GM23248 (cell line): ENCODE results near the gene ACTN1. TPM values are rescaled to one million over a fixed set of nuclear protein-coding genes. Genes with fewer than 3 reads are reported as not detected.

Experiments
- DNase-seq: peaks from one replicate; pipeline ENCODE4 v3.0.0-alpha.2; 2015
- H2AFZ ChIP-seq: fragments of 200-600 bp; sonication (generic); 2 replicates; pipeline ENCODE4 v1.6.1; 2016; ENCODE audit warnings: antibody characterized with exemption
- H3F3A ChIP-seq: fragments of 200-600 bp; sonication (generic); 2 replicates; pipeline ENCODE4 v1.6.1; 2016; ENCODE audit warnings: mild to moderate bottlenecking, antibody characterized with exemption, mixed run types; ENCODE audit not compliant: insufficient read depth
- H3K27ac ChIP-seq: fragments of 200-600 bp; sonication (generic); 2 replicates; pipeline ENCODE4 v1.5.1; 2016; ENCODE audit warnings: mild to moderate bottlenecking
- H3K27me3 ChIP-seq: fragments of 200-600 bp; sonication (generic); replicated peaks from 2 replicates; pipeline ENCODE4 v1.6.1; 2016; ENCODE audit warnings: mild to moderate bottlenecking; ENCODE audit not compliant: insufficient read depth
- H3K36me3 ChIP-seq: fragments of 200-600 bp; sonication (generic); 2 replicates; pipeline ENCODE4 v1.6.1; 2016; ENCODE audit warnings: low read depth, mild to moderate bottlenecking
- H3K4me1 ChIP-seq: fragments of 200-600 bp; sonication (generic); 2 replicates; pipeline ENCODE4 v1.6.1; 2016; ENCODE audit warnings: mild to moderate bottlenecking; ENCODE audit not compliant: insufficient read depth
- H3K4me2 ChIP-seq: fragments of 200-600 bp; sonication (generic); one replicate; pipeline ENCODE4 v1.6.1; 2016; ENCODE audit warnings: mild to moderate bottlenecking; ENCODE audit not compliant: unreplicated experiment
- H3K4me3 ChIP-seq: fragments of 200-600 bp; sonication (generic); 2 replicates; pipeline ENCODE4 v1.5.1; 2016; ENCODE audit warnings: mild to moderate bottlenecking
- H3K79me2 ChIP-seq: fragments of 200-600 bp; sonication (generic); 2 replicates; pipeline ENCODE4 v1.6.1; 2016; ENCODE audit warnings: mild to moderate bottlenecking; ENCODE audit not compliant: insufficient read depth
- H3K9ac ChIP-seq: fragments of 200-600 bp; sonication (generic); 2 replicates; pipeline ENCODE4 v1.6.1; 2016; ENCODE audit warnings: mild to moderate bottlenecking
- H3K9me2 ChIP-seq: fragments of 200-600 bp; sonication (generic); 2 replicates; pipeline ENCODE4 v1.6.1; 2016; ENCODE audit warnings: mixed run types, mild to moderate bottlenecking, moderate library complexity; ENCODE audit not compliant: insufficient read depth
- H3K9me3 ChIP-seq: fragments of 200-600 bp; sonication (generic); one replicate; pipeline ENCODE4 v1.6.1; 2017; ENCODE audit warnings: low read depth
- H4K20me1 ChIP-seq: fragments of 200-600 bp; sonication (generic); 2 replicates; pipeline ENCODE4 v1.6.0; 2016; ENCODE audit not compliant: insufficient read depth
- EZH2 ChIP-seq: fragments of 200-600 bp; sonication (generic); IDR thresholded peaks from 2 replicates; pipeline ENCODE4 v1.6.1; 2018; ENCODE audit warnings: antibody characterized with exemption, mild to moderate bottlenecking; ENCODE audit not compliant: insufficient read depth, poor library complexity, severe bottlenecking
- EZH2phosphoT487 ChIP-seq: fragments of 200-600 bp; sonication (generic); IDR thresholded peaks from 2 replicates; pipeline ENCODE4 v1.6.1; 2018; ENCODE audit warnings: antibody characterized with exemption, moderate library complexity, mild to moderate bottlenecking, low read depth; ENCODE audit not compliant: insufficient read depth
- WGBS, 2 experiments: methylation state at CpG; one replicate each; pipeline ENCODE4 v1.1.6; 2015 to 2017; ENCODE audit warnings: low lambda C conversion rate in 2 of 2, low coverage in 1 of 2; ENCODE audit errors: missing lambda C conversion rate in 2 of 2; 5-methylcytosine and 5-hydroxymethylcytosine counted together
- in situ Hi-C: fragments of 300-500 bp; cut with MboI; formaldehyde crosslinking; loops from 2 replicates; pipeline ENCODE4 v1.15.0; 2020
- polyA plus RNA-seq: library from polyadenylated mRNA; unstranded; fragments of >200 nt; fragmentation: Nextera tagmentation; extraction: Ambion mirVana; gene quantifications from 2 replicates; pipeline ENCODE4 v1.2.1, GENCODE V29; 2016
- total RNA-seq: library from RNA; depleted of rRNA; stranded (reverse); fragments of >200 nt; shearing (Covaris generic); gene quantifications from 2 replicates; pipeline ENCODE4 v1.2.3, GENCODE V29; 2014

ACTN1 gene
- total and polyA plus RNA-seq, 2 experiments from 2014 or later = 403 to 597 TPM

DNA sequence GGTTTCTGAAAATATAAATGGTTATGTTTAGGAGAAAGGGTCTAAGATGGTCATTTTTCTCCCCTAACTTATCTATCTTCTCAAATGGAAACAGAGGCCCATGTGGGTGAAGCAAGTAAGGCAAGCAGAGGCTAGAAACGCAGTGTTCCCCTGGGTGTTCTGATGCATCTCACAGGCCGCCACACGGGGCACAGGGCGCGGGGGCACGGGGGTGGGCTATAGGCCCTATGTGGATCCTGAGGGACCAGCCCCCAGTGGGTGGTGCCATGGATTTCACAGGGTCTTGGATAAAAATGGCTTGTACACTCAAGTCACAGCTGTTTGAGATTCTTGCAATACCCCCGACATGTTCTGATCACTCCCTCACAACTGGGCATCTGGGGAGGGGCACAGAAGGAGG, 17.7 kb downstream of the ACTN1 start:
- Histone ChIP-seq H3K9ac (no peak overlapping the region), H3K4me1 (peaks cover 68% of the 10 kb centered on the region), H3K79me2 (peaks cover 100% of the 10 kb centered on the region), H3K4me3 (no peak overlapping the region), H3K4me2 (no peak overlapping the region), H3K36me3 (peaks cover 11% of the 10 kb centered on the region), H3K27ac (no peak overlapping the region; the same call in 1 of the 2 replicates), H3F3A (peaks cover 85% of the 10 kb centered on the region), H3K9me3 (no peaks in the 10 kb centered on the region), H3K9me2 (no peaks in the 10 kb centered on the region), H2AFZ (no peak overlapping the region), H3K27me3 (no peaks in the 10 kb centered on the region), H4K20me1 (peaks cover 69% of the 10 kb centered on the region)
- TF ChIP-seq EZH2phosphoT487 = no peak
- TF ChIP-seq EZH2 = no peak
- no peak for DNase-seq
- in situ Hi-C loops = no loop called here
- 86 to 92% methylated on average over 6 to 7 of the region's 7 CpGs for WGBS, 2 experiments

DNA sequence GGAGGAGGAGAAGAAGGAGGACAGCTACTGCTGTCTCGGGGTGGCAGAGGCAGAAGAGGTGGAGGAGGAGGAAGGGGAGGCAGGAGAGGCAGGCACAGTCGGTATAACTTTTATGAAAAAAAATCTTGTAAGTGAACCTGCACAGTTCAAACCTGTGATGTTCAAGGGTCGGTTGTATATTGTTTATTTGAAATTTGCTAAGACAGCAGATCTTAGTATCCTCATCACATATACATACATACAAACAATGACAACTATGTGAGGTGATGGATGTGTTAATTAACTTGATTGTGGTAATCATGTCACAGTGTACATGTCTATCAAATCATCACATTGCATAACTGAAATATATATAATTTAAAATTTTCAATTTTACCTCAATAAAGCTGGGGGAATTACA, 19.0 kb downstream of the ACTN1 start:
- WGBS, 2 experiments = 84 to 90% methylated on average over 3 of the region's 3 CpGs
- H3K79me2 ChIP-seq = peaks cover 100% of the 10 kb centered on the region
- peaks cover 68% of the 10 kb centered on the region for H4K20me1 ChIP-seq
- H3F3A ChIP-seq = peaks cover 93% of the 10 kb centered on the region
- no peaks in the 10 kb centered on the region for H3K27me3 ChIP-seq
- TF ChIP-seq EZH2 (no peak), EZH2phosphoT487 (no peak)
- H3K4me2 ChIP-seq = no peak overlapping the region
- H3K27ac ChIP-seq = peak overlapping the region; percentile 8
- H3K4me1 ChIP-seq = peaks cover 71% of the 10 kb centered on the region
- H3K9me3 ChIP-seq = no peaks in the 10 kb centered on the region
- H3K36me3 ChIP-seq = peaks cover 11% of the 10 kb centered on the region
- H2AFZ ChIP-seq = no peak overlapping the region
- DNase-seq = no peak
- H3K9ac ChIP-seq = no peak overlapping the region
- no peak overlapping the region for H3K4me3 ChIP-seq
- no peaks in the 10 kb centered on the region for H3K9me2 ChIP-seq
- in situ Hi-C loops = no loop called here

DNA sequence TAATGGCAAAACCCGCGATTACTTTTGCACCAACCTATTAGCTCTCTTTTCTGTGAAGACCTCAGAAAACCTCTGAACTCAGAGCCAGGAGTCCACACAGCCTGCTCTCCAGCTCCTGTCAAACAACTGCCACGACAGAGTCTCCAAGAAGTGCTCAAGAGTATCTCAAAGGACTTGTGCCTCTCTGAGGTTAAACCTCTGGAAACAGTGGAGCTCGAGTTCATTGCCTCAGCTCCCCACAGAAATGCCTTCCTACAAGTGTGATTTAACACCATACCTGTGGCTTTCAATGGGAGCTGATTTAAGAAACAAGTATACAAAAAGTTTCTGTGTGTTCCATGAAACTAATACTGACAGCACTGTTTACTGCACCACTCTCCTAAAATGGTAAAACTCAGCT, 20.1 kb downstream of the ACTN1 start:
- H3K4me2 ChIP-seq = peak overlapping the region; percentile 25
- no peak for DNase-seq
- peaks cover 62% of the 10 kb centered on the region for H4K20me1 ChIP-seq
- H3K9me3 ChIP-seq = no peaks in the 10 kb centered on the region
- in situ Hi-C loops = no loop called here
- WGBS, 2 experiments = 14 to 17% methylated on average over 4 of the region's 4 CpGs
- peaks cover 100% of the 10 kb centered on the region for H3K79me2 ChIP-seq
- no peaks in the 10 kb centered on the region for H3K27me3 ChIP-seq
- H3K4me3 ChIP-seq = no peak overlapping the region
- peaks cover 79% of the 10 kb centered on the region for H3K4me1 ChIP-seq
- peak overlapping the region; percentile 27 for H3K9ac ChIP-seq
- H3K36me3 ChIP-seq = peaks cover 11% of the 10 kb centered on the region
- no peaks in the 10 kb centered on the region for H3K9me2 ChIP-seq
- TF ChIP-seq EZH2phosphoT487 = no peak
- TF ChIP-seq EZH2 = no peak
- H3F3A ChIP-seq = peaks cover 94% of the 10 kb centered on the region
- H2AFZ ChIP-seq = no peak overlapping the region
- H3K27ac ChIP-seq = peak overlapping the region; percentile 22

DNA sequence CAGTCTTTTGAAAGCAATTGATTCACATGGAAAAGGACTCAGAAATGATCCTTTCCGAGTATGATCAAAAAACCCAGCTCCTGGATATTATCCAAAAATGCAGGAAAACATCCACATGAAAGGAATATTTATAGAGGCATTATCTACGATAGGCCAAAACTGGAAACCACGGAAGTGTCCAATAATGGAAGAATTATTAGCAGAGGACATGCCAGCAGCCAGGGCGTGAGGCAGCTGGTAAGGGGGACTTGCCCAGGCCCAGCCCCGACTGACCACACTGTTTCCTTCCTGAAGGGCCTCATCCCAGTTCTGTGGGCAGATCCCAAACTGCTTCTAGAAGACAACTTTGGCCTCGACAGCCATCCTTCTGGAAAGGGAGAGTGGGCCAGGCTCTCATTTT, 20.5 kb downstream of the ACTN1 start:
- Histone ChIP-seq H3K27ac (peak overlapping the region; percentile 22), H3K36me3 (peaks cover 11% of the 10 kb centered on the region), H4K20me1 (peaks cover 58% of the 10 kb centered on the region), H3K79me2 (peaks cover 100% of the 10 kb centered on the region), H2AFZ (no peak overlapping the region), H3K4me3 (0 out of 2 replicates have a peak overlapping the region, but pooled peaks have one; percentile 14), H3K4me1 (peaks cover 79% of the 10 kb centered on the region), H3F3A (peaks cover 92% of the 10 kb centered on the region), H3K9ac (peak overlapping the region; percentile 27), H3K4me2 (peak overlapping the region; percentile 25), H3K9me2 (no peaks in the 10 kb centered on the region), H3K27me3 (no peaks in the 10 kb centered on the region), H3K9me3 (no peaks in the 10 kb centered on the region)
- in situ Hi-C loops = no loop called here
- WGBS, 2 experiments = 13 to 15% methylated on average over 6 of the region's 6 CpGs
- DNase-seq = no peak
- TF ChIP-seq EZH2 (no peak), EZH2phosphoT487 (no peak)

DNA sequence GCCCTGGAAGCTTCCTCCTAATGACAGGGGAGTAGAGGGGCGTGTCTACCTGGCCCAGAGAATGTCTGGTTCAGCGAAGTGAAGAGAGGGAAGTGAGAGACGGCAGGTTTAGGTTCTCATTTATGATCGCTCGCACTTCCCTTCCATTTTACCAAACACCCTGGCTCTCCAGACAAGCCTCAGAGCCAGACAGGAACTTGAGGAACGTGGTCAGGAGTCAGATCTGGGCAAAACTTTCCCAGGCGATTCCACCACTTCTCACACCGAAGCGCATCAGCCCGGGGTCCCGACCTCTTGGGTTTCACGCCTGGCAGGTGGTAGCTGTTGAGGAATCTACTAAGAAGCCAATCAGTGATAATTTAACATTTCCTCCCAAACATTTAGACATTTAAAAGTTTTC, 21.3 kb downstream of the ACTN1 start:
- no peaks in the 10 kb centered on the region for H3K9me2 ChIP-seq
- in situ Hi-C loops = no loop called here
- TF ChIP-seq EZH2 (no peak), EZH2phosphoT487 (no peak)
- peak overlapping the region; percentile 76 for H3K27ac ChIP-seq
- no peak for DNase-seq
- no peaks in the 10 kb centered on the region for H3K27me3 ChIP-seq
- peaks cover 79% of the 10 kb centered on the region for H3K4me1 ChIP-seq
- peaks cover 6% of the 10 kb centered on the region for H3K36me3 ChIP-seq
- H2AFZ ChIP-seq = no peak overlapping the region
- H4K20me1 ChIP-seq = peaks cover 53% of the 10 kb centered on the region
- 94 to 95% methylated on average over 12 of the region's 12 CpGs for WGBS, 2 experiments
- H3K9me3 ChIP-seq = no peaks in the 10 kb centered on the region
- peaks cover 100% of the 10 kb centered on the region for H3K79me2 ChIP-seq
- H3F3A ChIP-seq = peaks cover 91% of the 10 kb centered on the region
- peak overlapping the region; percentile 27; the same call in 1 of the 2 replicates for H3K9ac ChIP-seq
- peak overlapping the region; percentile 25 for H3K4me2 ChIP-seq
- H3K4me3 ChIP-seq = no peak overlapping the region
